Measurements from ENCODE around the gene GALNS. TPM values are rescaled to one million over a fixed set of nuclear protein-coding genes. Genes with fewer than 3 reads are reported as not detected.
A peak's percentile ranks its signal among the peaks of the same experiment; 100 is the strongest.

The GALNS gene
- total and polyA plus RNA-seq, 2 of the 13 experiments (the other 11 are each of a cell fraction or from before 2014, with no cell fraction given) = 9.2 to 9.8 TPM

DNA sequence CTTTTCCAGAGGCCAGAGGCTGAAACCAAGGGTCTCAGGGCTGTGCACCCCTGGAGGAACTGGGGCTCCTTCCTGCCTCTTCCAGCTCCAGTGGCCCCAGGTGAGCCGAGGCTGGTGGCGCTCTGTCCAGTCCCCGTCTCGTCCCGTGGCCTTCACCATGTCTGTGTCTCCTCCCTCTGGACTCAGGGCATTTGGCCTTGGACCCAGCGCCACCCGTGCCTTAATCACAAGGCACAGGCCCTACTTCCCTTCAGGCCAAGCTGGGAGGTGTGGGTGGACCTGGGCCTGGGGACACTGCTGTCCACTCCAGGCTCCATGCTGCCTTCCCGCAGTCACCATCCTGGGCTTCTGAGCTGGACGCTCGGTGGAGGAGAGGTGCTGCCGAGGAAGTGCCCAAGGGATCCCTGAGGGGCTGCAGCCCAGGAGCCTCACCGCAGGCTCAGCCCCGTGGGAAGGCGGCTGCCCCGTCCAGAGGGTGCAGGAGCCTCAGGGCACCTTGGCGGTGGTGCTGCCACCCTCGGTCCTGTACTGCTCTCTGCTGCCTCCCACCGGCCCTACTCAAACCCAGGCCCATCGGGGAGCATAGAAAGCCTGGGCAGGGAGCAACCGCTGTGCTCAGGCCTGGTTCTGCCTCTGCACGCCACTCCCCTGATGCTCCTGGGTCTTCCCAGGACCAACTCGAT lies 35.4 kb downstream of the GALNS start (continued):
- TF ChIP-seq, protein P1, sequence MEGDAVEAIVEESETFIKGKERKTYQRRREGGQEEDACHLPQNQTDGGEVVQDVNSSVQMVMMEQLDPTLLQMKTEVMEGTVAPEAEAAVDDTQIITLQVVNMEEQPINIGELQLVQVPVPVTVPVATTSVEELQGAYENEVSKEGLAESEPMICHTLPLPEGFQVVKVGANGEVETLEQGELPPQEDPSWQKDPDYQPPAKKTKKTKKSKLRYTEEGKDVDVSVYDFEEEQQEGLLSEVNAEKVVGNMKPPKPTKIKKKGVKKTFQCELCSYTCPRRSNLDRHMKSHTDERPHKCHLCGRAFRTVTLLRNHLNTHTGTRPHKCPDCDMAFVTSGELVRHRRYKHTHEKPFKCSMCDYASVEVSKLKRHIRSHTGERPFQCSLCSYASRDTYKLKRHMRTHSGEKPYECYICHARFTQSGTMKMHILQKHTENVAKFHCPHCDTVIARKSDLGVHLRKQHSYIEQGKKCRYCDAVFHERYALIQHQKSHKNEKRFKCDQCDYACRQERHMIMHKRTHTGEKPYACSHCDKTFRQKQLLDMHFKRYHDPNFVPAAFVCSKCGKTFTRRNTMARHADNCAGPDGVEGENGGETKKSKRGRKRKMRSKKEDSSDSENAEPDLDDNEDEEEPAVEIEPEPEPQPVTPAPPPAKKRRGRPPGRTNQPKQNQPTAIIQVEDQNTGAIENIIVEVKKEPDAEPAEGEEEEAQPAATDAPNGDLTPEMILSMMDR (CRISPR knock-in tag; IDR thresholded peaks at IDR 0.05) = peak; percentile 79
- TF ChIP-seq ARID2 (CRISPR knock-in tag; IDR thresholded peaks at IDR 0.05; ENCODE audit: borderline replicate concordance) (no peak), ZNF883 (CRISPR knock-in tag; IDR thresholded peaks at IDR 0.05; ENCODE audit: not compliant biosample characterization) (no peak), PCBP2 (optimal IDR thresholded peaks at IDR 0.05; ENCODE audit: low read depth, low read length, poor library complexity, severe bottlenecking) (no peak), ZNF891 (CRISPR knock-in tag; IDR thresholded peaks at IDR 0.05) (0 out of 2 replicates have a peak, but pooled peaks have one; percentile 26), ZNF577 (CRISPR knock-in tag; IDR thresholded peaks at IDR 0.05; ENCODE audit: borderline replicate concordance, low read depth) (no peak), NFKBIZ (CRISPR knock-in tag; IDR thresholded peaks at IDR 0.05) (no peak), ZNF768 (CRISPR knock-in tag; IDR thresholded peaks at IDR 0.05) (no peak)
- TF ChIP-seq, protein P2, sequence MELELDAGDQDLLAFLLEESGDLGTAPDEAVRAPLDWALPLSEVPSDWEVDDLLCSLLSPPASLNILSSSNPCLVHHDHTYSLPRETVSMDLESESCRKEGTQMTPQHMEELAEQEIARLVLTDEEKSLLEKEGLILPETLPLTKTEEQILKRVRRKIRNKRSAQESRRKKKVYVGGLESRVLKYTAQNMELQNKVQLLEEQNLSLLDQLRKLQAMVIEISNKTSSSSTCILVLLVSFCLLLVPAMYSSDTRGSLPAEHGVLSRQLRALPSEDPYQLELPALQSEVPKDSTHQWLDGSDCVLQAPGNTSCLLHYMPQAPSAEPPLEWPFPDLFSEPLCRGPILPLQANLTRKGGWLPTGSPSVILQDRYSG (CRISPR knock-in tag; IDR thresholded peaks at IDR 0.05) = no peak
- TF ChIP-seq, protein P3, sequence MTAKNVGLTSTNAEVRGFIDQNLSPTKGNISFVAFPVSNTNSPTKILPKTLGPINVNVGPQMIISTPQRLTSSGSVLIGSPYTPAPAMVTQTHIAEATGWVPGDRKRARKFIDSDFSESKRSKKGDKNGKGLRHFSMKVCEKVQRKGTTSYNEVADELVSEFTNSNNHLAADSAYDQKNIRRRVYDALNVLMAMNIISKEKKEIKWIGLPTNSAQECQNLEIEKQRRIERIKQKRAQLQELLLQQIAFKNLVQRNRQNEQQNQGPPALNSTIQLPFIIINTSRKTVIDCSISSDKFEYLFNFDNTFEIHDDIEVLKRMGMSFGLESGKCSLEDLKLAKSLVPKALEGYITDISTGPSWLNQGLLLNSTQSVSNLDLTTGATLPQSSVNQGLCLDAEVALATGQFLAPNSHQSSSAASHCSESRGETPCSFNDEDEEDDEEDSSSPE (CRISPR knock-in tag; IDR thresholded peaks at IDR 0.05) = no peak
- TF ChIP-seq, protein P4, sequence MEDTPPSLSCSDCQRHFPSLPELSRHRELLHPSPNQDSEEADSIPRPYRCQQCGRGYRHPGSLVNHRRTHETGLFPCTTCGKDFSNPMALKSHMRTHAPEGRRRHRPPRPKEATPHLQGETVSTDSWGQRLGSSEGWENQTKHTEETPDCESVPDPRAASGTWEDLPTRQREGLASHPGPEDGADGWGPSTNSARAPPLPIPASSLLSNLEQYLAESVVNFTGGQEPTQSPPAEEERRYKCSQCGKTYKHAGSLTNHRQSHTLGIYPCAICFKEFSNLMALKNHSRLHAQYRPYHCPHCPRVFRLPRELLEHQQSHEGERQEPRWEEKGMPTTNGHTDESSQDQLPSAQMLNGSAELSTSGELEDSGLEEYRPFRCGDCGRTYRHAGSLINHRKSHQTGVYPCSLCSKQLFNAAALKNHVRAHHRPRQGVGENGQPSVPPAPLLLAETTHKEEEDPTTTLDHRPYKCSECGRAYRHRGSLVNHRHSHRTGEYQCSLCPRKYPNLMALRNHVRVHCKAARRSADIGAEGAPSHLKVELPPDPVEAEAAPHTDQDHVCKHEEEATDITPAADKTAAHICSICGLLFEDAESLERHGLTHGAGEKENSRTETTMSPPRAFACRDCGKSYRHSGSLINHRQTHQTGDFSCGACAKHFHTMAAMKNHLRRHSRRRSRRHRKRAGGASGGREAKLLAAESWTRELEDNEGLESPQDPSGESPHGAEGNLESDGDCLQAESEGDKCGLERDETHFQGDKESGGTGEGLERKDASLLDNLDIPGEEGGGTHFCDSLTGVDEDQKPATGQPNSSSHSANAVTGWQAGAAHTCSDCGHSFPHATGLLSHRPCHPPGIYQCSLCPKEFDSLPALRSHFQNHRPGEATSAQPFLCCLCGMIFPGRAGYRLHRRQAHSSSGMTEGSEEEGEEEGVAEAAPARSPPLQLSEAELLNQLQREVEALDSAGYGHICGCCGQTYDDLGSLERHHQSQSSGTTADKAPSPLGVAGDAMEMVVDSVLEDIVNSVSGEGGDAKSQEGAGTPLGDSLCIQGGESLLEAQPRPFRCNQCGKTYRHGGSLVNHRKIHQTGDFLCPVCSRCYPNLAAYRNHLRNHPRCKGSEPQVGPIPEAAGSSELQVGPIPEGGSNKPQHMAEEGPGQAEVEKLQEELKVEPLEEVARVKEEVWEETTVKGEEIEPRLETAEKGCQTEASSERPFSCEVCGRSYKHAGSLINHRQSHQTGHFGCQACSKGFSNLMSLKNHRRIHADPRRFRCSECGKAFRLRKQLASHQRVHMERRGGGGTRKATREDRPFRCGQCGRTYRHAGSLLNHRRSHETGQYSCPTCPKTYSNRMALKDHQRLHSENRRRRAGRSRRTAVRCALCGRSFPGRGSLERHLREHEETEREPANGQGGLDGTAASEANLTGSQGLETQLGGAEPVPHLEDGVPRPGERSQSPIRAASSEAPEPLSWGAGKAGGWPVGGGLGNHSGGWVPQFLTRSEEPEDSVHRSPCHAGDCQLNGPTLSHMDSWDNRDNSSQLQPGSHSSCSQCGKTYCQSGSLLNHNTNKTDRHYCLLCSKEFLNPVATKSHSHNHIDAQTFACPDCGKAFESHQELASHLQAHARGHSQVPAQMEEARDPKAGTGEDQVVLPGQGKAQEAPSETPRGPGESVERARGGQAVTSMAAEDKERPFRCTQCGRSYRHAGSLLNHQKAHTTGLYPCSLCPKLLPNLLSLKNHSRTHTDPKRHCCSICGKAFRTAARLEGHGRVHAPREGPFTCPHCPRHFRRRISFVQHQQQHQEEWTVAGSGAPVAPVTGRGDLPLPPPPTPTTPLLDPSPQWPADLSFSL (CRISPR knock-in tag; IDR thresholded peaks at IDR 0.05) = no peak
- TF ChIP-seq, protein P5, sequence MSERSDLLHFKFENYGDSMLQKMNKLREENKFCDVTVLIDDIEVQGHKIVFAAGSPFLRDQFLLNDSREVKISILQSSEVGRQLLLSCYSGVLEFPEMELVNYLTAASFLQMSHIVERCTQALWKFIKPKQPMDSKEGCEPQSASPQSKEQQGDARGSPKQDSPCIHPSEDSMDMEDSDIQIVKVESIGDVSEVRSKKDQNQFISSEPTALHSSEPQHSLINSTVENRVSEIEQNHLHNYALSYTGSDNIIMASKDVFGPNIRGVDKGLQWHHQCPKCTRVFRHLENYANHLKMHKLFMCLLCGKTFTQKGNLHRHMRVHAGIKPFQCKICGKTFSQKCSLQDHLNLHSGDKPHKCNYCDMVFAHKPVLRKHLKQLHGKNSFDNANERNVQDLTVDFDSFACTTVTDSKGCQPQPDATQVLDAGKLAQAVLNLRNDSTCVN (CRISPR knock-in tag; IDR thresholded peaks at IDR 0.05; ENCODE audit: borderline replicate concordance) = no peak
- TF ChIP-seq, protein P6, sequence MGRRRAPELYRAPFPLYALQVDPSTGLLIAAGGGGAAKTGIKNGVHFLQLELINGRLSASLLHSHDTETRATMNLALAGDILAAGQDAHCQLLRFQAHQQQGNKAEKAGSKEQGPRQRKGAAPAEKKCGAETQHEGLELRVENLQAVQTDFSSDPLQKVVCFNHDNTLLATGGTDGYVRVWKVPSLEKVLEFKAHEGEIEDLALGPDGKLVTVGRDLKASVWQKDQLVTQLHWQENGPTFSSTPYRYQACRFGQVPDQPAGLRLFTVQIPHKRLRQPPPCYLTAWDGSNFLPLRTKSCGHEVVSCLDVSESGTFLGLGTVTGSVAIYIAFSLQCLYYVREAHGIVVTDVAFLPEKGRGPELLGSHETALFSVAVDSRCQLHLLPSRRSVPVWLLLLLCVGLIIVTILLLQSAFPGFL (CRISPR knock-in tag; IDR thresholded peaks at IDR 0.05) = no peak
